Stimulated activated CD8-positive, alpha-beta memory T cell treated with anti-CD3 and anti-CD28 coated beads, Interleukin-7, amount 100 ng/mL, for 1 hour (primary cell): ENCODE data around the gene ZBTB7A.
A peak's percentile ranks its signal among the peaks of the same experiment; 100 is the strongest.
"Not testable (repeated sequence)": the region's sequence is repeated elsewhere in the genome, so short reads cannot be mapped to it uniquely, and the experiment has no call there.

Experiments
- DNase-seq, 2 donors: peaks; one replicate each; pipeline ENCODE4 v3.0.0-alpha.2; 2020; ENCODE audit warnings: low read depth in 2 of 2

ZBTB7A gene

GRCh38 chr19:4016486-4016885 is 50.2 kb downstream of the ZBTB7A start:
- no peak for DNase-seq

DNA sequence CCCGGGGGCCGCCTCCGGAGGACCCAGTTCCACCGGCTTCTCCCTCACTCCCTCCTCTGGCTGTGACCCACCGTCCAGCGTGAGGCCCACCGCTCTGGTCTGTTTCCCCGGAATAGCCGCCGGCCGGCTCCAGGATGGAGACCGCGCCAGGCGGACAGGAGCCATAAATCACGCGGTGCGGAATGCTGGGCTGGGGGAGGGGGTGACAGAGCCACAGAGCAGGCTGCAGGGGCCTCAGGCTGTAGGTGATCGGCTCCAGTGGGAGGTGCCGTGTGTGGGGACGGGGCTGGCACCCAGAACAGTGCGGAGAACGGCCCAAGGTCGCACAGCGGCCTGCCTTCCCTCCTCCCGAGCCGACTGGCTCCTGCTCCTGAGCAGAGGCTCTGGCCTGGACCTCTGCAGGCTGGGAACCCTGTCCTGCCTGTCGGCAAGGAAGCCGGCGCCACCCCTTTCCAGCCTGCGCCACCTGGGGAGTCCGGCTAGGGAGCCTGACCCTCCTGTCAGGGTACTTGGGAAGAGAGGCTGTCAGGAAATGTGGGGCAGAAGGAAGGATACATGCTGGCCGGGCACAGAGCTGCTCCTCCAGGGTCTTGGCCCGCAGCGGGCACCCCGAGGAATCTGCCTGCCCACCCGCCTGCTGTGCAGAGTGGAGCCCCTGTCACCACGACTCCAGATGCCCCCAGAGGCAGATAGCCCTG is 50.8 kb downstream of the ZBTB7A start:
- DNase-seq = no peak

GRCh38 chr19:4014541-4015491 is 51.9 kb downstream of the ZBTB7A start:
- no peak for DNase-seq

GRCh38 chr19:4013886-4014540 is 52.7 kb downstream of the ZBTB7A start:
- DNase-seq = no peak

DNA sequence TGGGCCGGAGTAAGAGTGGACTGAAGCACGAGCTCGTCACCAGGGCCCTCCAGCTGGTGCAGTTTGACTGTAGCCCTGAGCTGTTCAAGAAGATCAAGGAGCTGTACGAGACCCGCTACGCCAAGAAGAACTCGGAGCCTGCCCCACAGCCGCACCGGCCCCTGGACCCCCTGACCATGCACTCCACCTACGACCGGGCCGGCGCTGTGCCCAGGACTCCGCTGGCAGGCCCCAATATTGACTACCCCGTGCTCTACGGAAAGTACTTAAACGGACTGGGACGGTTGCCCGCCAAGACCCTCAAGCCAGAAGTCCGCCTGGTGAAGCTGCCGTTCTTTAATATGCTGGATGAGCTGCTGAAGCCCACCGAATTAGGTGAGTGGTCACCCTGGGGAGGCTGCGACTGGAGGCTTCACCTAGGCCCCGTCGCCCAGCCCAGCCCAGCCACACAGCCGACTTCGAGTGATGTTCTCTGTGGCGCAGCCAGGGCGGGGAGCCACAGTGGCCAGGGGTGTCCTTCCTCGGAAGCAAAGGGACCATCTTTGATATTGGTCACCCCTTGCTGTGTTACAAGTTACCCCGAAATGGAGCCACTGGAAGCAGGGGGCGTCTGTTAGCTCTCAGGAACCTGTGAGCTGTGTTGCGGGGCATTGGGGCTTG is 53.6 kb downstream of the ZBTB7A start:
- DNase-seq = no peak

DNA sequence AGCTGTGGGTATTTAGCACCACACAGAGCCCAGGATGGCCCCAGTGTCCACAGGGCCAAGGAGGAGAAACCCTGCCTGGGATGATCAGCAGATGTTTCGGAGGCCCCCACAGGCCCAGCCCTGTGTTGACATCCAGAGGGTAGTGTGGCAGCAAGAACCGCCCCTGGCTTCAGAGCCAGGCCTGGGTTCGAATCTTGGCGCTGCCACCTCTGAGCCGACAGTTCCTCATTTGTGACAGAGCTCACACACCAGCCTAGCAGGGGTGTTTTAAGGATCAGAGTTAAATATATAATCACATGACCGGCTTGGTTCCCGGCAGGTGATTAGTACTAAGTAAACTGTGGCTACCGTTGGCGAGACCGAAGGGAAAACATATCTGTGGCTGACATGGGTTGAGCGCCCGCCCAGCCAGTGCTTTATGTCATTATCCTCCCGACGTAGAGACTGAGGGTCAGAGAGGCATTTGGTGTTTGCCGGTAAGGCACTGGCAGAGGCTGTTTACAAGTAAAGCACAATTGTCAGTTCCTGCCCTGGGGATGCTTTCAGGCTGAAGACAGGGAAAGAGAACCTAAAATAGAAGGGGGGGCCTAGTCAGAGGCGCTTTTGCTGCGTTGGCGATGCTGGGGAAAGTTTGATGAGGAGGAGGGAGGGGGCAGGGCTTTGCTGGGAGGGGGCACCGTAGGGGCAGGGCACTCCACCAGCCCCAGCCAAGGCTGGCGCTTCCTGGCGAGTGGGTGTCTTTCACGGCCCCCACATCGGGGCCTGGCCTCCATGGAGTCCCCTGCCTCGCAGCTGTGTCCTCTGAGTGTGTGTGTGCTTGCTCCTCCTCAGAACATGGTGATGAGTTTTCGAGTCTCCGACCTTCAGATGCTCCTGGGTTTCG is 54.4 kb downstream of the ZBTB7A start:
- no peak for DNase-seq

DNA sequence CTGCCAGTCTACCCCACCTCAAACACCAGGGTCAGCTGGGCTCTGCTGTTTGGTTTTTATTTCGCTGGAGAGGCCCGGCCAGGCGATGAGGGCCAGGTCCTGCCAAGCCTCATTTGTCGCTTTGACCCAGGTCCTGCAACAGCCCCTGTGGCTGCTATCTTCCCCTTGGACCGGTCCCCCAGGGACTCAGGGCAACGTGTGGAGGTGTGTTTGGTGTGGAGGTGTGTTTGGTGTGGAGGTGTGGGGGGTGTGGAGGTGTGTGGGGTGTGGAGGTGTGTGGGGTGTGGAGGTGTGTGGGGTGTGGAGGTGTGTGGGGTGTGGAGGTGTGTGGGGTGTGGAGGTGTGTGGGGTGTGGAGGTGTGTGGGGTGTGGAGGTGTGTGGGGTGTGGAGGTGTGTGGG is 55.3 kb downstream of the ZBTB7A start:
- DNase-seq = not testable (repeated sequence)

GRCh38 chr19:4010808-4011110 is 55.9 kb downstream of the ZBTB7A start:
- DNase-seq = no peak

DNA sequence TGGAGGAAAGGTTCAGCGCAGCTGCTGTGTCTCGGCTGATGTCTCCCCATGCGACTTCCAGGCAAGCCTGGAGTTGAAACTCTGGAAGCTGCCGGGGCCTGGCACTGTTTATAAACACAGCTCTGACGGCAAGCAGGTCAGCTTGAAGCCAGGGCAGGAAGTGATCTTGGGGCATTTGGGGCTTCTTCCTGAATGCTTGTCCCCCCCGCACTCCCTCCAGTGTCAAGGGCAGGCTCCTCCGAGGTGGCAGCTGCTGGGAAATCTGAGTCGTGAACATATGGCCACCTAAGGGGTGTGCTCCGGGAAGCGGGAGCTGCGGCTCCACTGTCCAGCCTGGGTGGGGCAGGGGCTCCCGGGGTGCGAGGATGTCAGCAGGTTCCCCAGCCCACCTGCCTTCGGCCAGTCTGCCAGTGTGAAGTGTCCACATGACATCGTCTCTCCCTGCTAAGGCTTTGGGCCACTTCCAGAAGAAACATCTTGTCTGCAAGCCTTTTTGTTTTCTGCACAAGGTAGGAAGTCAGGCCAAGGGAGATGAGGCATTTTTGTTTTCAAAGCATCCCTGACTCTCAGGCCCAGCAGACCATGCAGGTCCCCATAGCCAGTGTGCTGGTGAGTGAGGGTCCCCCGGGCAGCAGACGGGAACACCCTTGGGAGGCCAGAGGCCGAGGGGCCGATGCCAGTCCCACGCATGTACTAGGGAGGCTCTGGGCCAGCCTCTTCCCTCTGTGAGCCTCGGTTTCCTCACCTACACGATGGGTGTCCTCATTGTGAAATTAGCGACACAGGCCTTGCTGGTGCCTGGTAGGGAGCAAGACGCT is 56.5 kb downstream of the ZBTB7A start:
- DNase-seq = no peak

GRCh38 chr19:4007836-4008539 is 58.7 kb downstream of the ZBTB7A start:
- DNase-seq = no peak

GRCh38 chr19:4007021-4007835 is 59.5 kb downstream of the ZBTB7A start, which contains the start of gene PIAS4:
Gene PIAS4, plus strand, starts transcription at chr19:4007736. Its CDS starts 25 bp downstream, at chr19:4007761.
- DNase-seq = peak; percentile 83 to 93

DNA sequence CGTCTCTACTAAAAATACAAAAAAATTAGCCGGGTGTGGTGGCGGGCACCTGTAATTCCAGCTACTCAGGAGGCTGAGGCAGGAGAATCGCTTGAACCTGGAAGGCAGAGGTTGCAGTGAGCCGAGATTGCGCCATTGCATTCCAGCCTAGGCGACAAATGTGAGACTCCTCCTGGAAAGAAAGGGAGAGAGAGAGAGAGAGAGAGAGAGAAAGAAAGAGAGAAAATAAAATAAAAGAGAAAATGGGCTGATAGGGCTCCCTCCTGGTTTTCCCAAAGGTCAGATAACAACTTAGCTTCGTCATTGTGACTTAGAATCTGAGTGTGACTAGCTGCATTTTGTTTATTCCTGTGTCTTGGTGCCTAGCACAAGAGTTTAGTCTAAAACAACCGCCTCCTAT is 61.3 kb downstream of the ZBTB7A start:
- DNase-seq = not testable (repeated sequence)

- DNase-seq = not testable (repeated sequence)
Observed at GRCh38 chr19:4000798-4001197, 65.9 kb downstream of the ZBTB7A start.

GRCh38 chr19:3998667-3999412 is 67.9 kb downstream of the ZBTB7A start:
- not testable (repeated sequence) for DNase-seq

DNA sequence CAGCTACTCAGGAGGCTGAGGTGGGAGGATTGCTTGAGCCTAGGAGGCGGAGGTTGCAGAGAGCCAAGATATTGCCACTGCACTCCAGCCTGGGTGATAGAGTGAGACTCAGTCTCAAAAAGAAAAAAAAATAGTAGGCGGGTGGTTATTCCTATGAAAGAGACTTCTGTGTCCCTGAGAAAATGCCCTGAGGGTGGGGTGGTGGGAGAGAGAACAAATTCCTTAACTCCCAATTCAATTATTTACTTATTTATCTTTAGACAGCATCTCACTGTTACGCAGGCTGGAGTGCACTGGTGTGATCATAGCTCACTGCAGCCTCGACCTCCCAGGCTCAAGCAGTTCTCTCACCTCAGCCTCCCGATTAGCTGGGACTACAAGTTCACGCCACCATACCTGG is 71.1 kb downstream of the ZBTB7A start:
- DNase-seq = no peak
